HCEC 1CT (cell line): ENCODE measurements around the gene MT4.
A peak's percentile ranks its signal among the peaks of the same experiment; 100 is the strongest.

Source experiments
- DNase-seq: peaks from one replicate; pipeline ENCODE4 v3.0.0-alpha.2; 2017

MT4 gene

DNA sequence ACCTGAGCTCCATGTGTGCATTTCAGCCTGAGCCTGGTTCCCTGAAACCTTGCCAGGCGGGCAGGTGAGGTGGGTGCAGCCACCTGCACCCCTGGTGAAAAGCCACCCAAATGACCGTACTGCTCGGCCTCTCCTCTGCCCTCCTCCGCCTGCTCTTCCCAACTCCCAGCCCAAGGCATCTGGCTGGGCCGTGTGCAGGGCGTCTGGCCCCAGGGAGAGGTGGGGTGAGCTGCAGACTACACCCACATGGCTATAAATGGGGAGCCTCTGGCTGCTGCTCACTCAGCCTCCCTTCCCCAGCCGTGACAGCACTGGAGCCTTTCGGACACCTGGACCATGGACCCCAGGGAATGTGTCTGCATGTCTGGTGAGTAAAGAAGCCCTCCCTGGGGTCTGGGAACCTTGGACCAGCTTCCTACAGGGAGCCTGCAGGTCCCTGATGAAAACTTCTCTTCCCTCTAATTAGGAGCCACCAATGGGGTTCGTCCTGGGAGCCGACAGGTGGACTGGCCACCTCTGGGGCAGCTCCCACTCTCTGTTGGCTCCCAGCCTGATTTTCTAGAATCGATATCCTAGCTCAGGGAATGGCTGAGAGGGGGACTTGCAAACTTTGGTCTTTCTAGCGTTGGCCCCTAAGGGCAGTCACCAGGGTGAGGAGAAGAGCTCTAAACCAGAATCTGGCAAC, at the start of gene MT4:
MT4 (plus strand) TSS at position 281 of the 685 bp plus-strand sequence; CDS start at position 337, 56 bp downstream.
- no peak for DNase-seq

DNA sequence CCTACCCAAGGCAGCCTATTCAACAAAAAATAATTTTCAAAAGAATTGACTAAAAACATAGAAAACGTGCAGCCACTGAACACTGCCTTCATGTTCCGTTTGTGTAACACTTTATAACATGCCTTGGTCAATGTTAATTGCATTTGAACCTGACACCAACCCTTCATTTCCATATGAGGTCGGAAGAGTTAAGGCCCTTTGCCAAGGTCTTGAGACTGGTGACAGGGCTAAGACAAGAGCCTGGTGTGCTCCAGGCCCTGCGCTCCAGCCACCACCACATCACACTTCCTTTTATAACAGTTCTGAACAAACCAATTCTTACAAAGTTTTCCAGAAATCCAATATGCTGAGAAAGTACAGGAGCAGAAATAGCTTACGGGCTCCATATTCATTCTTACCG, 49.2 kb upstream of the MT4 start:
- DNase-seq = no peak

DNA sequence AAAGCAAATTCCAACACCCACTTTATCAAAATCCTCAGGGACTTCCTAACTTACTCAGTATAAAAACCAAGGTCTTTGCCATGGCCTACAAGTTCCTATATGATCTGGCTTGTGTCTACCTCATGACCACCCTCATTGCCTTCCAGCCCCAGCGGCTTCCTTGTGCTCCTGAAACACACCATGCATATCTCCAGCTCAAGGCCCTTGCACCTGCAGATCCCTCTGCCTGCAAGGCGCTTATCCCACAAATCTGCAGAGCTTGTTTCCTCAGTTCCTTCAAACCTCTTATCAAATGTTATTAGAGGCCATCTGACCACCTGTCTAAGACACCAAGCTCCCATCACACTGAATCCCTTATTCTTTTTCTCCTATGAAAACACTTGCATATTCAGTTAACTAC, 47.7 kb upstream of the MT4 start:
- no peak for DNase-seq

DNA sequence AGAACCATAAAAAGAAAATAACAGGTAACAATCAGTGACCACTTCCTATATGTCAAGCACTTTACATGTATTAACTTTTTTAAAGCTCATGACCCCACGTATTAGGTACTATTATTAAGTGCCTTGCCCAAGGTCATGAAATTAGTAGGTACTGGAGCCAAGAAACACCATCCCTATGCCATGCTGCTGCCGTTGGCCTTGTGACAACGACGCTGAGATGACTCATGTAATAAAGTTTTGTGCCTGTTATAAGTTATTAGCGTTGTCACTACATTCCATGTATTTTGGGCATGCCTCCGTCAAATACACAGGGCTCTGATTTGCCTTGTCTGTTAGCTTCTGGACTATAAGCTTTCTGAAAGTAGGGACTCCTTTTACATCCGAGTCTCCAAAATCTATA, 46.4 kb upstream of the MT4 start:
- no peak for DNase-seq

DNA sequence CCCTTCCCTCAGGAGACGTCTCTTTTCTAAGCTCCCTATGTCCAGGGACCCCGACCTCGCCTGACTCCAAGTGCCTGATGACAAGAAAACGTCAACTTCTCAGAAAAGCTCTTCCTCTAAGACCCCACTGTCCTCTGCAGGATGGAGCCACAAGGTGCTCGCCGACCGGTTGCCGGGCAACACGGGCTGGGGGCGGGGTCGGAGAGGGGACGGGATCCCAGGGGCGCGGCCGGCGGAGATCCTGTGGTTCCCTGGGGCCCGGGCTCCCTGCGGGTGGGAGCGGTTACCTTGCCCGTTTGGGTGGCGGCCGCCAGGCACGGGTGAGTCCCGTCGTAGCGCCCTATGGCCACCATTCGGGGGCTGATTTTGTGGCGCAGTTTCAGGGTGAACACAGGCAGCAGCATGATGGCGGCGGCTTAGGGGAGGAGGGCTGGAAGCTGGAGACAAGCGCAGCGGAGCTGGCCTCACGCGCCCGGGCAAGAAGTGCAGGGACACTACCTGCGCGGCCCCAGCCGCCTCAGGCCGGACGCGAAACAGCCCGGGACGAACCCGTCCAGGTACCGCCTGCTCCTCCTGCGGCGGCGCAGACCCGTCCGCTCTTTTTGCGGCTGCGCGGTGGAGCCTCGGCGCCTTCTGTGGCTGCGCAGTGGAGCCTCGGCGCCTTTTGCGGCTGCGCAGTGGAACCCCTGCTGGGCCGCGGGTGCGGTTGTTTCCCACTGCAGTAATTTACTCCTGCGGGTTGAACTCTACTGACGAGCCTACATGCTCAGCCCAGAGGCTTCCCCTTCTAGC, 45.2 kb upstream of the MT4 start, which contains the start of gene BBS2:
BBS2 (minus strand) TSS at position 566 of the 792 bp plus-strand sequence; CDS start at position 404, 162 bp downstream.
- peak; percentile 78 for DNase-seq

DNA sequence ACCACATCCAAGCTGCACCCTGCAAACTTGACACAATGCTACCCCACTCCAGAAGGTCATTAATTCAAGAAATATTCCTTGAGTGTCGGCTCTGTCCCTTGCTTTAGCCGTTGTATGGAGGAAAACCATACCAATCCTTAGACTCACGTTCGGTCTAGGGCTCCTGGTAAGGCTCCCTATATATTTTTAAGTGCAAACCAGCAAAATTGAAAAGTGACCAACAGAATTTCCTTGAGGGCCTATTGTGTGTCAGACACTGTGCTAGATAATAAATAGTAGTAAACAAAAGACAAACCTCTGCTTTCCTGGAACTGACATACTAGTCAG, 44.7 kb upstream of the MT4 start:
- DNase-seq = no peak

DNA sequence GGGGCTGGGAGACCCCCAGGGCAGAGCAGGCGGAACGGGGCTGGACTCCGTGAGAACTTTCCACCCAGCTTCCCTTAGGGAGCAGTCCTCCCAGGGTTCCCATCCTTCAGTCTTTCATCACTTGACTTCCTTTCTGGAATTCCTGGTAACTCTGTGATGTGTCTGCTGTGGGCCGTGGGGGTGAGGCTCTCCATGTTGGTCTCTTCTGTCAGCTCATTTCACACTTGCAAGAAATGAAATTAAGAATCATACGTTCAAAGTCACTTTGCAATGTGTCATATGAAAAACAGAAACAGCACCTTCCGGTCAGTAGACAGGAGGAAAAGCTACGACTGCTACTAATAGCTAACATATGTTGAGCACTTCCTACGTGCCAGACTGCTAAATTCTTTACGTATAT, 39.6 kb upstream of the MT4 start:
- peak; percentile 30 for DNase-seq

DNA sequence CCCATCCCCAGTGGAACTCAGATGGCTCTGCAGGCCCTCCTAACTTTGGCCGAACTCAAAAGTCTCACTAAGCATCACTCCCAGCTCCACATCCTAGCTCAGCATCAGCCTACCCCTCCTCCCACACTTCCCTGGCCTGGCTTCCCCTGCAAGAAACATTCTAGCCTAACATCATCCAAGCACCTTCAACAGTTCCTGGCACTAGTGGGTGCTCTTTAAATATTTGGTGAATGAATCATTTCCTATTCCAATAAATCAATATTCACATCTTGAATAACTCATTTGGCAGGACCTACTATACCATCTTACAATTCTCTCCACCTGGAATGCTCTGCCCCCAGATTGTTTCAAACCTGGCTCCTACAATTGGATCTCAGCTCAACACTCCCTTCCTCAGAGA, 34.0 kb upstream of the MT4 start:
- peak; percentile 20 for DNase-seq

DNA sequence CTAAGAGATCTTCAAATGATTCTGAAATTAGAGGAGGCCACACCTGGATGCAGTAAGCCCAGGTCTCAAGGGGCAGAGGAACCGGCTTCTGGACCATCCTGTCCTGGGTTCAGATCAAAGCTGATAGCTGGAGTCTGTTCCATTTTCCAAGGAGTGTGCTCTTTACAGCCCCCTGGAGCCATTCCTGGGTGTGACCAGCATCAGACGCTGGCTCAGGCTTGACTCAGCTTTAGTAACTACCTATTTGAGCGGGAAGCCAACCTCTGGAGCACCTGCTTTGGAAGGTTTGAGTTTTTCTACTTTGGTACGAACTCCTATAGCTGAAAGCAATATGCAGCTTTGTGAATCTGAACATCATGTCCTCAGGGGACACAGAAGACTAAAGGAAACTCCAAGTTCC, 32.2 kb upstream of the MT4 start:
- DNase-seq = no peak

DNA sequence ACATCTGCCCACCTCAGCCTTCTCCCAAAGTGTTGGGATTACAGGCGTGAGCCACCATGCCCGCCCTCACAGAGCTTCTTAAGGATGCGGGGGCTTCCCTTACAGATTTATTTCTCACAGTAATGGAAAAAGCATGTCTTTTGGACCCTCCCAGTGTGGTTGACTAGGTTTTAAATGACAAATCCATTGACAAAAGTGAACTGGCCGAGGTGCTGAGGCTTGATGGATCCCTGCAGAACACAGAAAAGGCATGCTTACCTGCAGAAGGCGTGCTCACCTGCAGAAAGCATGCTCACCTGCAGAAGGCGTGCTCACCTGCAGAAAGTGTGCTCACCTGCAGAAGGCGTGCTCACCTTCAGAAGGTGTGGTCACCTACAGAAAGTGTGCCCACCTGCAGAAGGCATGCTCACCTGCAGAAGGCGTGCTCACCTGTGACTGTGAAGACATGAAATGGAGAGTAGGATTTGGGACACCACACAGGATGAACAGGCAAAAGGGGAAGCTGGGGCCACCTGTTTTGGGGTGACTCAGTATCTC, 30.0 kb upstream of the MT4 start:
- no peak for DNase-seq

DNA sequence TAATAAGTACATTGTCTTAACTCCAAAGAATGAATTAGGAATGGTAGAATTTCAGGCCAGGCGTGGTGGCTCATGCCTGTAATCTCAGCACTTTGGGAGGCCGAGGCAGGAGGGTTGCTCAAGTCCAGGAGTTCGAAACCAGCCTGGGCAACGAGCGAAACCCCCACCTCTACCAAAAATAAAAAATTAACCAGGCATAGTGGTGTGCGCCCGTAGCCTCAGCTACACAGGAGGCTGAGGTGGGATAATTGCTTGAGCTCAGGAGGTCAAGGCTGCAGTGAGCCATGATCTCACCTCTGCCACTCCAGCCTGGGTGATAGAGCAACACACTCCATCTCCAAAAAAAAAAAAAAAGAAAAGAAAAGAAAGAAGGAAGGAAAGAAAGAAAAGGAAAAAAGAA, 26.5 kb upstream of the MT4 start:
- no peak for DNase-seq

DNA sequence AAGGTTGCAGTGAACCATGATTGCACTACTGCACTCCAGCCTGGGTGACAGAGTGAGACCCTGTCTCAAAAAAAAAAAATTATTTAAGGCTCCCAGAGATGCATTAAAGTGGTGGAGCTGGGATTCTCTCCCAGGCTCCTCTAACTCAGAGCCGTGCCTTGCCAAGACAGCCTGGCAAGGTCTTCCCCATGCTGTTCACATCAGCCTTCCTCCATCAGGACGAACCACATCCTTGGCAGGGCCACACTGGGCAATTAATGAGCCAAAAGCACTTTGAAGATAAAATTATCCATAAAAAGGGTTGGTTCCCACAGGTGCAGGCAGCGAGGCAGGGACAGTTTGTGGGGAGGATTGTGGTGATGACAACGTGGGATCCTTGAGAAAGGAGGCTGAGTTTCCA, 25.2 kb upstream of the MT4 start:
- no peak for DNase-seq

DNA sequence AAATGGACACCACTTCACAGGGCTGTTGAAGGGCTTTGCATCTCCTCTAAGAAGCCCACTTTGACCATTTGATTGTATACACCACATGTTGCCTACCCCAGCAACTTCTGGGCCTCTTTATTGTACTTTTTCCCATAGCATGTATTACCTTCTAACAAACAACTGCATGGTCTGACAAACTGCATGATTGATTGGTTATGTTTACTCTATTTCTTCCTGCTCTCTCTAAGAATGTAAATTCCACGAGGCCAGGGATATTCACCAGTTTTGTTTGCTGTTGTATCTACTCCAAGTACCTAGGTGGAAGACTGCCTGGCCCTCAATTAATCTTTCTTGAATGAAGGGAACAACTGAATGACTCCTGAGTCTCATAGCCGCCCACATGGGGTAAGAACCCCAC, 22.8 kb upstream of the MT4 start:
- no peak for DNase-seq

DNA sequence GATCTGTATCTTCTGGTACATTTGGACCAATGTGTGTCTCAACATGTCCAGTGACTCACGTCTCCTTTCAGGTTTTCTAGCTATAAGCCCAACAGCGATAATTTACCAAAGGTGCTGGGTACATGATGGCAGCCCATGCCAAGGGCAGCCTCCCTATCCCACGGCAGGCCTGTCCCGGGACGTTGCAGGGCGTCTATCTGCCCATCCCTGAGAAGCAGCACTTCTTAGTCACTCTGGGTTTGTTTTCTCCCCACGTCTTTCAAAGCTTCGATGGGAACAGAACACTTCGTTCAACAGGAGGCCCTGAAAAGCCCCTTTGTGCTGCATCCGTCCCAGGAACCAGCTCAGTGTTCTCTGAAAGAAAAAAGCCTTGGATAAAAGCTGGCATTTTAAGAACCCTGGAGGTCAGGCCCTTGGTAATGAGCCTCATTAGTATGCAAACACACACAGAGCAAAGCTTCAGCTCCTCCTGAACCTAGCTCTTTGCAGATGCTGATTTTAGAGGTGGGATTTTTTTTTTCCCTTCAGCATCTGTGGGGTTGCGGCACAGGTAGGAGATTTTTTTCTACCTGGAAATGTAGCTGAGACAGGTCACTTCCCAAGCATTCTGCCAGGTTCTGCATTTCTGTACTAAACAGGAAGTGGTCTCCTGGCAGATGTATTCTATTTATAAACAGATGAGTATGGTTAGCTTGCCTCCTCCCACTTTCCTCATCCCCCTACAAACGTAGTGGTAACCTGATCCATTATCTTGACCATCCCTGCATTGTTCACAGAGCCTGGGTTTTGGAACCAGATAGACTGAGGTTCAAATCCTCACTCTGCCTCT, 17.5 kb upstream of the MT4 start:
- DNase-seq = peak; percentile 67

DNA sequence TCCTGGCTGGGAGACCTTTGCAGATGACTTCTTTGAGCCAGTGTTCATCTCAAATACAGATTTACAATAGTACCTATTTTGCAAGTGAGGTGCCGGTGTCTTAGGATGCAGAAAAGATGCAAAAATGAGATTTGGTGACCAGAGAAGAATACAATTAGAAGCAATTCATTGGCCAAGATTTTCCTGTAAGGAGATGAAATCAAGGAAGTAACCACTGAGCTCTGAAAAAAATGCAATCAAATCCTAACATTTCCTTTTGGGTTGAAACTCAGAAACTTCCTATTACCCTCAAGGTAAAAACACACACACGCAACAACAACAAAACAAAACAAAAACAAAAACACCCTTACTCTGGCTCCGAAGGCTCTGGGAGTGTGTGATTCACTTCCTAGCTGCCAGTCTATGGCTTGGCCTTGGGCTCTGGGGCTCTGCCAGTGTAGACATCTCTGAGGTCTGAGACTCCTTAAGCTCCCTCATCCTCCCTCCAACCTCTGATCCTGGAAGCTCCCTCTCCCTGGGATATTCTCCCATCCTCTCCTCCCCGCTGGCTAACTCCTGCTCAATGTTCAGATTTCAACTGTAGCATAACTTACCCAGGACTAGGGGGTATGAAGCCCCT, 16.8 kb upstream of the MT4 start:
- no peak for DNase-seq

DNA sequence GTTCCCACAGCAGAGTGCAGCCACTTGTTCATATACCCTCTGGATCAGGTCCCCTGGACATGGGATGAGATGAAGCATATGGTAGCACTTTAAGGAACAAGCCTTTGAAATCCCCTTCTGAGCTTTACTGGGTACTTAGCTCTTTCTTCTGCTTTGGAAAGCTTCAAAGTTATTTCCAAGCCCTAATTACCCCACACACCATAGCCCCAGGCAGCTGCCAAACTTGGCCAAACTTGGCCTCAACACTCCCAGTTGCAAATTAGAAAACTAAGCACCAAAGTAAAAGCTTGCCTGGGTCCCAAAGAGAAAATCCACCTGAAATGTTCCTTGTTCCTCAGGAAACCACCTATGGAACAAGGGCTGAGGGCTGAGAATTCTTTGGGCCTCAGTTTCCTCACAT, 15.7 kb upstream of the MT4 start:
- DNase-seq = no peak

DNA sequence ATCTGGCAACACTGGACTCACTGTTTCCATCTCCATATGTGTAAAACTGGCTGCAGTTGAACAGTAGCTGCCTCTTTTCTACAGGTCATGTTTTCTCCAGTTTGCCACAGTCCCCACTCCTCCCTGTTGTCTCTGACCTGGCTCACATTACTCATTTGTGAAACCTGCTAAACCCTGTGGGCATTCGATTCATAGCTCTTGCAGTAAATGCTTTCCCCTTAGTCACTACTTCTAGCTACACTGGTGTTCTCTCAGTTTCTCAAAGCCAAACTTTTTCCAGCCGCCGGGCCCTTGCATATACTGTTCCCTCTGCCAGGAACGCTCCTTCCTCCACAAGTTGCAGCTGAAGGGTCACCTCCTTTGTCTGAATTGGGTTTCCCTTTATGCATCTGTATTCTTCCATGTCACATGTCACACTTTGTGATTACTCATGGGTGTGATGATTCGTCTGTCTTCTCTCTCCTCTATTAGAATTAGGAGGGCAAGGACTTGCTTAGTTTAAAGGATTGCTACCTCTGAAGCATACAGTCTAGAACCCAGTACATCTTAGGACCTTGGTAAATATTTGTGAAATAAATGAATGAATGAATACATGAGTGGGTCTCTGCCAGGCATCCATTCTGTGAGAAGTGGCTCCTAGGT, 15.0 kb upstream of the MT4 start:
- DNase-seq = no peak

DNA sequence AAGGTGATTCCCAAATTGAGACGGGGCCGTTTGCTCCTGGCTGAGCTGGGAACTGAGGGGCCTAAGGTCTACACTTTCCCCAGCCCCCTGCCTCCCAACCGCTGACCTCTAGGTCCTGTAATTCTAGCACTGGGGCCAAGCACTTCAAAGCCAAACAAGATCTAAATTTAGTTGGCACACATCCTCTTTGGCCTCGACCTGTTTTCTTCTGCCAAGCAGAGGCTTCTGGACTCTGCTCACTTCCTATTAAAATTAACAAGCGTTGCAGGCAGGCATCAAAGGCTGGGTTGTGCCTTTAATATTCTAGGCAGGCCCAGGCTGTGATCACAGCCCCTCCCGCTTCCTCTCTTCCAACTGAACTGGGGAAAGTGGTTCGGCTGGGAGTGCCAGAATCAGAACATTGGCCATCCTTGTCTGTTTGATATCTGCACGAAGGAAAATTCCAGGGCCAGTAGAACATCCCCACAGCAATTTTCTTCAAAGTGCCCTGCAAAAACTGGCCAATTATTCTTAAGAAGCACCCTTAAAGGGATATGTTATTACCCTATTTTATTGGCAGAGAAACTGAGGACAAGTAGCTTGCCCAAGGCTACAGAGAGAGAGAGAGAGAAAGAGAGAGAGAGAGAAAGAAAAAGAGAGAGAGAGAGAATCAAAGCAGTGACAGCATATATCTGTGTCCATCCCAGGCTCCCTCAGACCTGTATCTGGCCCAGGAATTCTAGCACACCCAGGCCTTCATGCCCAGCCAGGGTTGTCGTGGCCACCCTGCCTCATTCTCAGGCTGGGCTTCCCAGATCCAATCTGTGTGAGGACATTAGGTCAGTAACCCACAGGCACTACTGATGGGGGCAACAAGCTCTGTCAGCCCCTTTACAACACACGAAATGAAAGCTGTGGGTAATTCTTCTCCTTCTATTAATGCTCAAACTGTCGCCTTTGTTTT, 12.8 kb upstream of the MT4 start:
- no peak for DNase-seq

DNA sequence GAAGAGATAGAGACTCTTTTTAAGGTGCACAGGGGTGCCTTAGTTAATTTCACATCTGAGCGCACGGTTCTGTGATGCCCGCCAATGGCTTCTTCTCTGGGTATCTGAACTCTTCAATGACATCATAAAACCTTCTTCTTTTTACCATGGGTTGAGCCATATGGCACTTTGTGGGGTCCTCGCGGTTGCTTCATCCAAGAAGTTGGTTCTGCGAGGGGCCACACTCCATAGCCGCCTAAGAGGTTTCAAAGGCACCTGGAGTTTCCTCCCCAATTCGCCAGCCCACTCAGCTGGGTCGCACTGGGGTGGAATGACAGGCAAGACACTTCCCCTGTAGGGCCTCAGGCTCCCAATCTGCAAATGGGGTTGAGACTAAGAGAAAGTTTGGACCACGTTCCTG, 10.4 kb upstream of the MT4 start:
- no peak for DNase-seq

DNA sequence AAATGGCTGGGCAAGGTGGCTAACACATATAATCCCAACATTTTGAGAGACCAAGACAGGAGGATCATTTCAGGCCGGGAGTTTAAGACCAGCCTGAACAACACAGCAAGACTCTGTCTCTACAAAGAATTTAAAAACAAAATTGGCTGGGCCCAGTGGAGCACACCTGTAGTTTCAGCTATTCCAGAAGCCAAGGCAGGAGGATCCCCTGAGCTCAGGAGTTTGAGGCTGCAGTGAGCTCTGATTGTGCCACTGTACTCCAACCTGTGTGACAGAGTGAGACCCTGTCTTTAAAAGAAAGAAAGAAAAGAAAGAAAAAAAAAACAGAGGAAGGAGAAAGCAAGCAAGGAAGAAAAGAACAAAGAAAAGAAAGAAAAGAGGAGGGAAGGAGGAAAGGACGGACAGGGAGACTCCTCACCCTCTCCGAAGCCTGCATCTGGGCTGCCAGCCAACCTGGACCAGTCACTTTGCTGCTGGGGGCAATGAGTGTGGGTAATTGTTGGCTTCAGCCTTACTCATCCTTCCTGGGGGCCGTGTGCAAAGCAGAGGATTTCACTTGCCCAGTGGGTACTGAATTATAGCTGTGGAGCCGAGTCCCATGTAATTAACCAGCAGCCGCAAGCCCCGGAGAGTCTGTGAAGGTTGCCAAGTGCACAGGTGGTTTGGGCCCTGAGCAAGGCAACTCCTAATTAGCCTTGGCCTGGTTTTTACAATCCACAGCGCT, 6.7 kb upstream of the MT4 start:
- peak; percentile 34 for DNase-seq

DNA sequence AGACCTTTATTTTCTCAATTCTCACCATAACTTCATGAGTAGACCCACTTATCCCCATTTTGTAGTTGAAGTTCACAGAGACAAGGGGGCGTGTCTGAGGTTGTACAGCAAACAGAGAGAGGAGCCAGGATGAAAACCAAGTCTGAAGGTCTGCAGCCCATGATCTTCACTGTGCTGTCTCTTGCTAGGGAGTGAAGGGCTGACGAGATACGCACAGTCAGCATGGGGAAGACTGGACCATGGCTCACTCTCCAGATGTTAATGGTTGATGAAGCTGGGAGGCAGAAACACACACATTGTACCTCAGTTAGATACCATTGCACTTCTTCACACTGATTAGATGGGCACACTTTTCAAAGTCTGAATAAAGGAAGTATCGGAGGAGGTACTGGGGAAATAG, 5.8 kb upstream of the MT4 start:
- no peak for DNase-seq
